ENCODE results near the gene KLHL29. TPM values are rescaled to one million over a fixed set of nuclear protein-coding genes. Genes with fewer than 3 reads are reported as not detected.

The KLHL29 gene
- total RNA-seq, 1 donor from 2014 or later, result 12.2 TPM

DNA sequence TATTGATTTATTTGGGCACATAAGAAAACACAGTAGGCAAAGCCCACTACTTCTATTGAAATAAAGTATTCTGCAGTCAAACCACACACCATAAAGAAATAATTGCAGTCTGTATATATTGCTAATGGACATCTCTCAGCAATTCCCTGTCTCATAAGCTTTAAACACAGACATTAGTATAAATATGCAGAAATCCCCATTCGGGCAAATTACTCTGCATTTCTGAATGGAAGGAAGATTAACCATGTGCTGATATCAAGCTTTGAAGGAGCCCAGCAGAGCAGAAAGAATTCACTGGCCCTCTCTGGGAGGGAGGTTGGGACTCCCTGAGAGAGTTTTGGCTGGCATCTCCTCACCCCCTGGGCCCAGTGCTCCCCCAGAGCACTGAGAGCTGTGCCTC is 272.4 kb downstream of the KLHL29 start:
- DNase-seq (ENCODE audit: low read depth), result no peak

DNA sequence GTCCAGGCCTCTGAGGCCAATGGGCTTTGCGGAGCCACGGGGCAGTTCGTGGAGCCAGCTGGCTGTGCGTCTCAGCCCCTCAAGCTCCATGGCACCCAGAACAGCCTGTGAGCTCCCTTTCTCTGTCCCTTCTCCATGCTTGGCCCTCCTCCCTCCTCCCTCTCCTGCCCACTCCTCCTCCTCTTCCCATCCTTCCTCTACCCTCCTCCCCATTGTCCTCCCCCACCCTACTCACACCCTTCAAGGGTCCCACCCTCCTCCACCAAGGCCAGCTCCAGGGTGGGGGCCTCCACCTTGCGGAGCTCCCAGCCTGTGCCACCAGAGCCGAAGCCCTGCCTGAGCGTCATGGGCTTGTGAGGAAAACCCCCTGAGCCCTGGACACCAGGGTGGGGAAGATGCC is 273.0 kb downstream of the KLHL29 start:
- DNase-seq (ENCODE audit: low read depth), result no peak

DNA sequence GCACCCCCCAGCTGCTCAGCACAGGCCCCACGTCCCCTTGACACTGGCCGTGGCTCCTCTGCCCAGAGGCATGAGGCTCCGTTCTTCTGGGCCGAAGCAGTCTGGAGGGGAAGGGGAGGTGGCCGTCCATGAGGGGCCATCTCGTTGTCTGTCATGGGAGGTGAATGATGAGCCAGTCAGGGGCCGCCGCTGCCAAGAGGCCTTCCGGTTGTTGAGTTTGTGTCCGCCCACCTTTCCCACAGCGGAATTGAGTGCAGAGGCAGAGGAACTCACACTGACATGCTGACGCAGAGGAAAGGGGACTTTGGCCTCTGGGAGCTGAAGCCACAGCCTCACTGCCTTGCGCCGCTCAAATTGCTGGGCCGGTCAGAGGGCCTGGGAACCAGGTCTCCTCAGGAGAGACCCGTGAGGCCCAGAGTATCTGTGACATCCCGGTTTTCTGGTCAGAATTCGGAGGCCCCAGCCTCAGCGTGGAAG is 273.5 kb downstream of the KLHL29 start:
- DNase-seq (ENCODE audit: low read depth), result peak; percentile 72

DNA sequence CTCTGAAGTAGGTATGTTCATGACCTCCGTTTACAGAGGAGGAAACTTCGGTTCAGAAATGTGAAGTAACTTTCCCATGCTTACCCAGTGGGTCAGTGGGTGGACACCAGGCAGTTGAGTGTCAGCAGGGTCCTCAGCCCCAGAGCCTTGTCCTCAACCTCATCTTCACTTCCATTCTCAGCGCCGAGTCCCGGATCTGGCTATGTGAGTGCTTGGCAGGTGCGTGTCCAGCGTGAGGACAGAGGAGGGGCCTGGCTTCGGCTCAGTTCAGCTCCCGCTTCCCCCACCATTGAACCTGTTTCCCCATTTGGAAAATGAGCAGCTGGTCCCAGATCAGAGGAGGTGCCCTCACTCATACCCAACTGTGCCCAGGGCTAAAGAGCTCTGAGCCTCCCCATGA is 274.3 kb downstream of the KLHL29 start:
- no peak for DNase-seq (ENCODE audit: low read depth)

DNA sequence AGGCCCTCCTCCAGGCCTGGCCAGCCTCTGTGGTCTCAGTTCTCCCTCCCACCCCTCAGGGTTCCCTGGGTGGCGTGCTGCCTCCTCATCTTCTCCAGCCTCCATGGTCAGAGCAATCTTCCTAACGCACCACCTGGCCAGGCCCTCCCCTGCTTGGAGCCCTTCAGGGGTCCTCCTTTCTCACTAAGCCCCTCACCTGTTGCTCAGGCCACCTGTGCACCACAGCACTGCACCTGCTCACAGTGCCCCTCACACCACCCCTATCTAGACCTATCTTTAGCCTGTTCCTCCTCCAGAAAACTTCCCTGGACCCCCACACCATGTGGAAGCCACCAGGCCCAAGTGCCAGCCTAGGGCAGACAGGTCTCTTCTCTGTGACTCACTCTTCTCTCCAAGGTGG is 274.8 kb downstream of the KLHL29 start:
- DNase-seq (ENCODE audit: low read depth), result no peak

DNA sequence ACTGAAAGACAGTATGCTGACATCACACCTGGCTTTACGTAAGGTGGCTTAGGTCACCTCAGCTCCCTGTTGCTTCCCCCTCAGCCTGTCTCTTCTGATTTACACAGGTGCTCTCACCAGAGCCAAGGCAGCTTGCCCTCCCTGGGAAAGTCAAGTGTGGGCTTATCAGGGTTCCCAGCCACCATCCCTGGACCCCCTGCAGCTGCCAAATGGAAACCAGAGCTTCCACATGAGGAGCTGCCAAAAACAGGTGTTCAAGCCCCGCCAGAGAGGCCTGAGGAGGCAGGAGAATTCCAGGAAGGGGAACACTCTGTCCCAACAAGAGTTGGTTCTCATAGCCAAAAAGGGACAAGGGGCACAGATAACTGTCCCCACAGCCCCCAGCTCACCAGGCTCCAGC is 275.3 kb downstream of the KLHL29 start:
- no peak for DNase-seq (ENCODE audit: low read depth)

DNA sequence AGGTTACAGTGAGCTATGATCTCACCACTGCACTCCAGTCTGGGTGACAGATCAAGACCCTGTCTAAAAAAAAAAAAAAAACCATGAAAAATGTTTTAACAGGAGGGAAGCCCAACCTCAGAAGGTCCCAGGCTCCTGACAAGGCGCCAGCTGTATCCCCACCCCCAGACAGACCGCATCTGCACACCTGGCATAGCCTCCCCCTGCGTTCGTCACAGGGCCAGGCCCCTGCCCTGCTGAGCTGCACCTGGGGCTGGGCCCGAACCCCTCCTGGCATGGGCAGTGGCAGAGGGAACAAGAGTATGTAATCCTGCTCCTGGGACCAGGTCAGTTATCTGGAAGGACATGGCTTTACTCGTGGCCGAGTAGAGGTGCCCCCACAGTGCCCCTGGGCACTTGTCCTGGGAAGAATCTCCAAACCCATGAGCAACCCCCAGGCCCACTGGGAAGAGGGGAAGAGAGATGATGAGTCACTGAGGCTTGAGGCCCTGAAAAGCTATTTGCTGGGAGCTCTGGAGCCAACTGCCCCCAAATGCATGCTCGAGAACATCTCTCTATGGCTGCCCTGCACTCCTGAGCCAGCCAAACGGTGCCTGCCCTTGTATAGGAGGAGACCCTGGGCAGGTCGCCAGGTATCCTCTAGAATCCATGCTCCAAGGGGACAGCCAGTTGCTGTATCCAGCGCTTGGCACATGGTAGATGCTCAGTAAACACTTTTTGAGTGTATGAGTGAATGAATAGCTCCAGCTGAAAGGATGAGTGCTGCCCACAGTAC is 276.5 kb downstream of the KLHL29 start:
- no peak for DNase-seq (ENCODE audit: low read depth)

DNA sequence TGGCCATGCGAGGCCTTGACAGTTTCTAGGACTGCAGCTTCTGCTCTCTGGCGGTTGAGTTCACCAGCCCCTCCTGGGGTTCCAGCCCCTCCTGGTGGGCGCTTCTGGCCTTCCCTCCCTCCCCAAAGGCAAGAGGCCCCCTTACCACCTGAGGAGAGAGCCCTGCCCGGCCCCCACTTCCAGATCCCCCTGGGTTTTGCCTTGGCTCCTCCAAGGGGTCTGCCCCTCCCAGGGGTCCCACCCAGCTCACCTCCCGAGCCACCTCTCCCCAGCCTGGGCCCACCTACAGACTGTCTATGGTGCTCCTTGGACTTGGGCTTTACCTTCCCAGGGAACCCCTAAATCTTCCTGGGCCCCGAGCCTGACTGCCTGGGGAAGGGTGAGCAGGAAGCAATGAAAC is 277.5 kb downstream of the KLHL29 start:
- no peak for DNase-seq (ENCODE audit: low read depth)

DNA sequence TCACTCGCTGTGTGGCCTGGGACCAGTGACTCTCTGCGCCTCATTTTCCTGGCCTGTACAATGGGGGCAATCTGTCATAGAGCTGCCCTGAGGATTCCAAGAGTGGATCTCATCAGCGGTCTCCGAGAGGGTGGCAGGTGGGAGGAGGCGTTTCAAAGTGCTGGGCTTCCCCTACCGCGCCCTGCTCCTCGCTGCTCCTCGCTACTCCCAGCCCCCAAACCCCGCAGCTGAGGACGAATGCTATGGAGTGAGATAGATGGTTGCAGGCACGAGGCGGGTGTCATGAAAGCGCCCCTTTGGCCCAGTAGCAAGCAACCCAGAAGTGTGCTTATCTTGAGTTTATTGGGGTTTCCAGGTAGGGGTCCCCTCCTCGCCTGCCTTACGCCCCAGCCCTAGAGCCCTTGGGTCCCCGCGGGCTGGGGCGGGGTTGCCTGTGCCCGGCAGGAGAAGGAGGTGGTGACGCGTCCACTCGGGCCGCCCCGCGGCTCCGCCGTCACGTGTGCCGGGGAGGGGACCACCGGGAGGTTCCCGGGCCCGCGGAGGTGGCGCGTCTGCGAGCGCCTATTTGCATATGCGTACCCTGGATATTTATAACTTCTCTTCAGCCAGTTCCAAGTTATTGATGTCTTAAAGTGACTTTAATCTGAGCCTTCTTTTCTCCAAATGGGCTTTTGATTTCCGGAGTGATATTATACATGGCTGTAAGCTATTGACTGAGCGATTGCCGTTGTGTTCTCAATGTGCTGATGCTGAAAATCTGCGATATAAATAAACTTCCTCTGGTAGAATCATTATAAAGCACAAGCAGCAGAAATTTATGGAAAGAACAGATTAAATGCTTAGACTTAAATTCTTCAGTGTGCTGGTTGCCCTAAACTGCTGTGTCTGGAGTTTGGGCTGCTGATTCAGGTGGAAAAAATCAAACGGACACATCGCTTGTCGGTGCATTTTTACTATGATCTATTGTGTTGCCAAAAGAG is 278.3 kb downstream of the KLHL29 start:
- DNase-seq (ENCODE audit: low read depth), result no peak

DNA sequence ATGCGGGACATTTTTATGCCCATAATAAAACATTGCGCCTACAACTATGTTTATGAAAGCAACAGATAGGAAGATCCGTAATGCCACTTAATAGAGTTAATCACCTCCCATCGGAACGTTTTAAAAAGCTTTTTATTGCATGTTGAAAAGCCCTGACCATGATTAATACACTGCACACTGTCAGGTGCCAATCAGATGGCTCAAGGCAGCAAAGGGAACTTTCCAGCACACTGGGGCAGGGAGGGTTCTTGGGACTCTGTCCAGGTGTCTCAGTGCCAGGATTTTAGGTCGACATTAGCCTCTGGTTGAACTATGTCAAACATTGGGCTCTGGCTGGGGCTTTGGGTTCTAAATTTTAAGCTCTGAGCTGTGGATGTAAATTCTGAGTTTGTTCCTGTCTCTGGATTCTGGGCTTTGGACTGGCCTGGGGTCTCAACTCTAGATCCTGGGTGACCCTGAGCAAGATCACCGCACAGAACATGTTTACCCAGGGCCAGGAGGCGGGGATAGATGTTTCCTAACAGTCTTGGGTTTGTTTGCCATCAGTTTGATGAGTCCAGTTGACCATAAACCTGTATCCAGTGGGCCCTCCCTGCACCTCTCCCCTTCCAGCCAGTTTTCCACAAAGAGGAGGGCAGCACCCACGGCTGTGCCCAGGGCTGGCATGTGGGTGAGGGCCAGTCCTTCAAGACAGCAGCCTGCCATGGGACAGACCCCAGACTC is 279.2 kb downstream of the KLHL29 start:
- DNase-seq (ENCODE audit: low read depth), result no peak

DNA sequence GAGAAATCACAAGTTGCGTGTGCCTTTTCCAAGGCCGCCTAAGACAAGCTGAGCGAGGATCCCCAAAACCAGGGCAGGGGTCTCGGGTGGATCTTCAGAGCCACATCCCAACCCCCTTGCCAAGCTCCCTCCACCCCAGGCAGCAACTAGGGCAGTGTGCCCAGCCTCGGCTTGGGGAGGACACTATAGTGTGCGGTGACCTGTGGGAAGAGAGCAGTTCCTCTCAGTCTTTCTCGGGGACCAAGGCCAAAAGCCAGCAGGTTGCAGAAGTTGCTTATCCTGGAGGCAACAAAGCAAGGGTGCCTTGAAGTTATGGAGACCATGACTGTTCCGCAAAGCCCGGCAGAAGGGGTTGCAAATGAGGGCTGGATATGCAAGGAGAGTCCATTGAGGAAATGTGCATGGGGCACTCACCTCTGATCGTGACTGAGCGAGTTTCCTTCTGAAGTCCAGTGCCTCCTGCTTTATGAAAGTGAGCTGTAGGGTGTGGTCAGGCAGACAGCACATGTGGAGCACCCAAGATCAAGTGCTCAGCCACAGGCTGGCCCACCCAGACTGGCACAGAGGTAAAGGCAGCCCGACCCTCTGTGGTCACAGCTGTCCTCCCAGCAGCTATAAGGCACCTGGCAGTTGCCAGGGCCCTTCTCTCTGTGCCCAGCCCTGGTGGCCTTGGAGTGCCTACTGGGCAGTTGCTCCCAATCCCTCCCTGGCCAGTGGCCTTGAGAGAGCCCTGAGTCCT is 281.4 kb downstream of the KLHL29 start:
- no peak for DNase-seq (ENCODE audit: low read depth)

DNA sequence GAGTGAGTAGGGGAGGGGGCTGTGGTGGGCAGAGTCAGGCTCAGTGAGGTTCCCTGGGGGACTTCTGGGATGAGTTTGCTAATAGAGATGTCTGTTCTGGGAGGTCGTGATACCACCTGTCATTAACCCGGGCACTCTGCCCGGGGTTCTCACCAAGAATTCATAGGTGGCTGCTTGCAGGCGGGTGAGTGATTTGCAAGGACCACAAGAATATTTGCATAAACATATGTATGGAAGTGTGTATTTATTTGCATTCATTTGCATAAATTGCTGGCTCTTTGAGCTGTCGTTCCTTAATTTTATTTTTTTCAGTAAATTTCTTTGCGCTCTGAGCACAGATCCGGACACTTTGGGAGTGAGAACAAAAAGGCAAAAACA is 282.0 kb downstream of the KLHL29 start:
- DNase-seq (ENCODE audit: low read depth), result no peak

DNA sequence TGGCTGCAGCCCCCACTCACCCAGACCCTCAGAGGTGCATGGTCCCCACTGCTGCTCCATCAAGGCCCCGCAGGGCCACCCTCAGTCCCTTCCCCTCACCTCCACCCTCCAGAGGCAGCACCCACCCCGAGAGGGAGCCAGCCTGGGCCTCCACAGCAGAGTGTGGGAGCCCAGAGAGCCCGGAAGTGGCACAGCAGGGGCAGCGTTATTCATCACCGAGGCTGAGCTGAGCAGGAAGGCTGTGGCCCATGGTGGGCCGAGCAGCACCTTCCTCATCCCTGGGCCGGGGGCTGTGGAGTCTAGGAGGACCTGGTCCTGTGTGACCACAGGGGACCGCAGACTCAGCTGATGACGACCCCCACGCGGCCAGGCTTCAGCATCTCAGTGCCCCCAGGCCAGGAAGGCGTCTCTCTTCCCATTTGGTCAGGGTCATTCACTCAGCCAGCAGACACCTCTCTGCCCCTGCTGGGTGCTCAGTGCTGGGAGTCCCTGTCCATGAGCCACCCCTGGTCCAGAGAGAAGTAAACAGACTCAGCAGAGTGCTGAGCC is 283.9 kb downstream of the KLHL29 start:
- no peak for DNase-seq (ENCODE audit: low read depth)

DNA sequence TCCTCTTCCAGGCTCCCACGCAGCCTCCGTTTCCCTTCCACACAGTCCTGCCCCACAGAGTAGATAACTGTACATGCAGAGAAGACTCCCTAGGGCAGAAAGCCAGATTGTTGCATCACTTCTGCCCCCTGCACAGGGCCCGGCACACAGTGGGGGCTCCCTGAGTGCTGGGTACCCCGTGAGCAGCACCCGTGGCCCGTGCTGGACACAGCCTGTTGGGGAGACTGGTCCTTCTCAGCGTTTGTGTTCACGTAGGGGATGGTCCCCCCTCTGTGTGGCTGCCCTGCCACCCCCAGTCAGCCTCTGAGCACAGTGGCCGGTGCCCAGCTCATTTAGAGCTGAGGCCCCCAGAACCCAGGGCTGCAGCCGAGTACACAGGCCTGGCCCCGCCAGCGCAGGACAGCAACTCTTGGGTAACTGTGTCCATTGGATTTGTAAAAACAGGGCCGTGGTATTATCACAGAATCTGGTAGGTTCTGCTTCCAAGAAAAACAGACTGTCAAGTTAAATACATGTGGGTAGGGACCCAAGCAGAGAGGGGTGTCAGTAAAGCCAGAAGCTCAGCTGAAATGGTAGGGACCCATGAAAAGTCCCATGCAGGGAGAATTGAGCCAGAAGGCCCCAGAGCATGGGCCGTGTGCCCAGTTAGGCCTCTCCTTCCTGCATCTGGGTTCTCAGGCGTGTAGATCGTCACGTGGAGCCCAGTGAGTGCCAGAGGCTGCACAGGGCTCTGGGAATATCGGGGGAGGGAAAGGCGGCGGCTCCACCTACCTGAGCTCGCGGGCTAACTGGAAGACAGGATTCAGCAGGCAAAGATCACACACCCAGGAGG is 284.6 kb downstream of the KLHL29 start:
- DNase-seq (ENCODE audit: low read depth), result peak; percentile 87

DNA sequence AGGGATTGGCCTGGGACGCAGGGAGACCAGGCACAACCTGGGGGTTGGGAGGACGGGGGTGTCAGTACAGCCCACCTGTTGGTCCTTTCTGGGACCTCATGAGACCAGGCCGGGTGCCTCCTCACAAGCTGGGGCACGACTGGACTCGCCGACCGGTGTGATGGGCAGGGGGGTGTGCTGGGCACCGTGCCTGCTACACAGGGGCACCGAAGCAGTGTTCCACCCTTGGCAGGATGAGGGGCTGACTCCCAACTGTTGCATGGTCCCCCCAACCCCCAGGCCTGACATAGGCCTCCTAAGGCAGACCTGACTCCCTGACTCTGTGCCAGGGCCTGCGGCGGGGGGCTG is 285.2 kb downstream of the KLHL29 start:
- no peak for DNase-seq (ENCODE audit: low read depth)

DNA sequence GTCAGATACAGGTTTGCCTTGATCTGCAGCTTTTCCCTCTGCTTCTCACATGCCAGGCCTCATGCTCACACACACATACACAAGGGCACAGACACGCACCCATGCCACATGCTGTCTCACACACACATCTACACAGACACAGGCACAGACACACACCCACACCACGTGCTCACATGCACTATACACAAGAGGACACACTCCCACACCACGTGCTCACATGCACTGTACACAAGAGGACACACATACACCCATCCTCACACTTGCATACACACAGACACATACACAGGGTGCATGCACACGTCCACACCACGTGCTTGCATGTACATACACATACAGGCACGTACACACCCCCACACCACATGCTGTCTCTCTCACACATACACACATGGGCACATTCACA is 288.1 kb downstream of the KLHL29 start:
- no peak for DNase-seq (ENCODE audit: low read depth)

DNA sequence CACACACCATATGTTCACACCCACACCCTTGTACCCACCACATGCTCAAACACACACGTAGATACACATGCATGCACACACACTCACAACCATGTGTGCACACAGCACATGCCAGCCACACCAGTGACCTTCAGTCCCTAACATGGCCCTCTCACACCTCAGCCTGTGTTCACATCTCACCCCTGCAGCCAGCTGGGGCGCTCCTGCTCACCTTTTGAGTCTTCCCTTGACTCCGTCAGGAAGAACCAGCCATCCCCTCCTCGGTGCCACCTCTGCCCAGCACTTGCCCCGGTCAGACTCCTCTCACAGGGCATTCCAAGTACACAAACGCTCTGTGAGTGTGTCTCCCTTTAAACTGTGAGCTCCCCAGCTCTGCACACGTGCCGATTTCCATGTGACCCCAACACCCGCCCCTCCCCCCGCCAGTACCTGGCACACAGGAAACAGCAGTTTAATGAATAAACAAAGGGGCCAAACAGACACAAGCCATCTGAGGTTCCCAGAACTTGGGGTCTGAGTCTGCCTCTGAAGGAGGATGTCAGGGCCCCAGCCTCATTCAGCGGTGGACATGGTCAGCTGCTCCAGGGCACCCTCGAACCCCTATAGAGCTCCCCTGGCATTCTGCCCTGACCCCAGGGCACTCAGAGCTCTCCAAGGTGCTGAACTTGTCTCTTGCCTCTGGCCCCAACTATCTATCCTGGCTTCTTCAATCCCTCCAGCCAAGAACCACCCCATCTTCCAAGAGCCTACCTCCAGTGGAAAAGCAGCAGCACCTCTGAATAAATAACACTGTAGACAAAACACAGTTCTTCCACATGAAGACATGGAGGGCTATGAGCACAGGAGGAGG is 289.1 kb downstream of the KLHL29 start:
- DNase-seq (ENCODE audit: low read depth), result peak; percentile 13

DNA sequence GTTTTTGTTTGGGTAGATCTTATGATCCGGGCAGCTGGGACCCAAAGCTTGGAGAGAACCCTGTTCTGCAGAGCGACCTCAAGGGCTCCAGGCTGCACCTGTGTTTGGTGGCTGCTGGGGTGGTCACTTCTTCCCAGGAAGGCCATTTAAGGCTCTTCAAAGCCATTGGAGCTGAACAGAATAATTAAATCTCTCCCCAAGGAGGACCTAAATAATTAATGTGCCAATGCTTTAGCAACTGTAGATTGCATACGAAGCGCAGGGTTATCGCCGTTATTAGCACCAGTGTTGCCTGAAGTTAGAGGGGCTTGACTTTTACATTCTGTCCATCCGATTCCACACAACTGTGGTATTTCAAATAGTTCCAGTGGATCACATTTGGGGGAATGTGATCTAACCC is 290.5 kb downstream of the KLHL29 start:
- DNase-seq (ENCODE audit: low read depth), result no peak

DNA sequence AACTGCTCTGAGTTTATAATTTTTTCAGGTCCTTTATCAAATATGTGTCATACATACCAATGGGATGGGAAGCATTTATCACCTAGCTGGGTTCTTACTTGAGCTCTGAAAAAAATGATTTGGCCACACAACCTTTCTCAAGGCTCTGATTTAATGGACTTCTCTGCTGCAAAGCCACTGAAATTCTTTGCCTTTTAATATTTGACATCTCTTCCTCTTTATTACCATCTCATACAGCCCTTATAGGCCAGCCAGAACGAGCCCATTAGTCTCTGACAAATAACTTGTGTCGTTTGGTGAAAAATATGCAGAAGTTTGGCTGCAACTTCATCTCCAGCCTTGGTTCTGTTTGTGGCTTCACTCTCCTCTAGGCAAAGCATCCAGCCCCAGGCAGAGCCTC is 292.9 kb downstream of the KLHL29 start:
- DNase-seq (ENCODE audit: low read depth), result no peak
